CD4-positive, alpha-beta T cell treated with Interleukin-17A for 1 hour (primary cell): Measurements from ENCODE around the gene KLHL29.

Experiments used
- DNase-seq: peaks from one replicate; pipeline ENCODE4 v3.0.0-alpha.2; 2020

KLHL29 gene

GRCh38 chr2:23540804-23541360 lies 155.9 kb downstream of the KLHL29 start:
- no peak for DNase-seq

DNA sequence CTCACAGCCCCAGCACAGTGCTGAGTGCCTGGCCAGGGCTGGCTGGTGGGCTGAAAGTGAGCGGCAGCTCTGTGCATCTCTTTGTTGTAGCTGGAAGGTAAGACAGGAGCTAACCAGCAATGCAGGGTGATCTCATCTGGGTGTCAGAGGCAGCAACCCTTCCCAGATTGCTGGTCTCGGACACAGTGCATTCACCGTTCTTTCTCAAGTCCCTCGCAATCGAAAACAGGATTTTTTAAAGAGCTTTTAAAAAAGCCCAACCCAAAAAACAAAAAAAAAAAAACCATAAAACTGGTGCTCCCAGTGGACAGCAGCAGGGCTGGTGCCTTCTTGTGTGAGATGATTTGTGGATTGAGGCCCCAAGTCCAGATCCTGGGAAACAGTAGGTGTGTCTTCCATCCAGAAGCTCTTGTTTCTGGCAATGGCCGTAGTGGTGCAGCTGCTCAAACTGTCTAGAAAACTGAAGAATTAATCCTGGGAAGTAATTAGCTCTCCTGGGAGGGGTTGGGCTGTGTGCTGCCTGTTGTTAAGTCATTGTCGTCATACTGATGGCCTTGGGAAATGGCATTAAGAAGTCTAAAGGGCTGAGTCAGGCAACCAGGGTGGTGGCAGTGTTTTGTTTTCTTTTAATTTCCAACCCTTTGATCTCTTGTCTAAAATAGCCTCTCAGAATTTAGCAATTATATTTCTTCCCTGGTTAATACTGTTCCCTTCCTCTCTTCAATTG lies 156.7 kb downstream of the KLHL29 start:
- no peak for DNase-seq

DNA sequence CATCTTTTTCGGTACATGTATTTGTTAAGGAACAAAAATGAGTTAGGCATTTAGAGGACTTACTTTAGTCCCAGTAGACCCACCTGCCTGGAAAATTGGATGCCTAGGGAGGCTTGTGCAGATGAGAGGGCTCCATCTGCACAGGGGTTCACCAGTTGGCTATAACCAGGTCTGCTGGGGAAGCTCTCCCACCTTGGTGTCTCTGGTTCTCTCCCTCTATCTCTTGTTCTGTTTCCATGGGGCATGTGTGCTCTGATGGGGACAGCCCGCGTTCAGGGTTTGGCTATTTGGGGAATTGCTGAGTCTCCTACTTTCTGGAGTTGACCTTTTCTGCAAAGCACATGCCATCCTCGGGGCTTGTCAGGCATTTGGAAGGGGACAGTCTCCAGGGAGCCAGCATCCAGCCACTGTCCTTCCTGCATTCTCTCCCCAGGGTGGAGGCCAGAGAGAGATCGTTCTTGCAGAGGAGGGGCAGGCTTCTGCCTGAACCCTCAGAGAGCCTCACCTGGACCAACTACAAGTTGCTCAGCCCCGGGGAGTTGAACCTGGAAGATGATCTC lies 157.3 kb downstream of the KLHL29 start:
- DNase-seq, result no peak

DNA sequence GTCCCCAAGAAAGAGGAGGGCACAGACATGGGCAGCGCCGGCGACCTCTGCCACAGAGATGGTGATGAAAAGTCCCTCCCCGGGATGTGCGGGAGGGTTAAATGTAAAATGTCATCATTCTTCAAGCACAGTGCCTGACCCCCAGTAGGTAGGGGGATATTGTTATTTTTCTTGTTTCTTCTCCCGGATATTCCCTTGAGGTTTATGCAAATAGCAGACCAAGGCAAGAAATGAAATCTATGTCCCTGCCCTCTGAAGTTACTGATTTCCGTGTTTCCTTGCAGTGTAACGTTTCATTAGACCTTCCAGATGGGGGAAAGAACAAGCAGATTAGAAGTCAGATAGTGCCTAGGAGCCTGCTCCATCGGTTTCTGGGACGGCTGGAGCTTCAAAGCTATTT lies 158.3 kb downstream of the KLHL29 start:
- DNase-seq, result no peak

- DNase-seq, result no peak
These were observed 158.7 kb downstream of the KLHL29 start for GRCh38 chr2:23543728-23544127.

DNA sequence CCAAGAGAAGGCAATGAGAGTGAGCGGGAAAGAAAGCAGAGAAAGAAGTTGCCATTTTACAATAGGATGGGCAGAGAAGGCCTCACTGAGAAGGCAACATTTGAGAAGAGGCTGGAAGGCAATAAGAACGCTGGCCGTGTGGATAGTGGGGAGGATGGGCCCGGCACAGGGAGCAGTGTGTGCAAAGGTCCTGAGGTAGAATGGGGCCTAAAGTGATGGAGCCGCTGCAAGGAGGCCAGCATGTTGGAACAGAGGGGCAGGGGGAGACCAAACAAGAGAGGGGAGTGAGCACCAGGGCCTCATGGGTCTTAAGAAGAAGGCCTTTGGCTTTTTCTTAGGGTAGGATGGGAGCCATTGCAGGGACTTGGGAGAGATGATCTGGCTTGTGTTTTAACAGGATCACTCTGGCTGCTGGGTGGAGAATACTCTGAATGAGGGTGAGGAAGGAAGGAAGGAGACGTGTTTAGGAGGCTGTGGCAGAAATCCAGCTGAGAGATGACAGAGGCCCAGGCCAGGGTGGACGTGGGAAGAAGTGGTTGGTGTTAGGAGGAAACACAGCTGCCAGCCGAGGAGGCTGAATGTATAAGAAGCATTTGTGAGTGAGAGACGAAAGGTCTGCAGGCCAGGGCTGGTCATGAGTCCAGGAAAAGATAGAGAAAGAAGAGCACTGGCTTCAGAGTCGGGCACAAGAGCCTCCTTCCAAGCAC lies 159.8 kb downstream of the KLHL29 start:
- no peak for DNase-seq

- DNase-seq, result no peak
These were observed 160.4 kb downstream of the KLHL29 start for GRCh38 chr2:23545396-23545795.

DNA sequence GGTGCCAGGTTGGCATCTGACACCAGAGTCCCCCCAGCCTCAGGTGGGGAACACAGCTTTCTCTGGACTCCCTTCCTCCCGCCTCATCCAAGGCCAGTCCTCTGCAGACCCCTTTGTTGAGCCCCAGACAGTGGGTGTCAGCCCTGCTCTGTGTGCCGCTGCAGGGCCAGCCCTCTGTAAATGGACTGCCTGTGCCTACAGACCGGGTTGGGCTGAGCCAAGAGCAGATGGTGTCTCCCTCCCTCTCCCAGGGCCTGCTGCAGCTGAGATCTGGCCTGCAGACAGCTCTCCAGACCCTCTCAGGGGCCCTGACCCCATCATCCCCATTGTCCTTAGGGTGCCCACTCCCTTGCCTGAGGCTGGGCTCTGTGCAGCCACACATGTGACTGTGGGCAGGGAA lies 160.8 kb downstream of the KLHL29 start:
- DNase-seq, result no peak

DNA sequence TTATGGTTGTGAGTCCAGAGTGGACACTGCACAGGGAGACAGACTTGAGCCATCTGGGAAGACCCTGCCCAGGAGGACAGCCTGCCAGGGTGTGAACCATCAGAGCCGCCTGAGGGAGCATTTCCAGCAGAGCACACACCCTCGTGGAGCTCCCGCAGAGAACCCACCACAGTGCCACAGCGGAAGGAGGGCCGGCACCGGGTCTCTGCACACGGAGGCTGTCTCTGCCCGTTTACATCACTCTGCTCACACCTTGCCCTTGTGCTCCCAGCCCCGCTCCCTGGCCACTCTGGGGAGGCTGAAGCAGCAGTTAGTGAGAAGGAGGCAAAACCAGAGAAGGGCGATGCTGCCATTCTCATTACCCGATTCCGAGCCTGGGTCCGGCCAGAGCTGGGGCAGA lies 161.9 kb downstream of the KLHL29 start:
- no peak for DNase-seq

GRCh38 chr2:23547725-23548124 lies 162.7 kb downstream of the KLHL29 start:
- no peak for DNase-seq

GRCh38 chr2:23548143-23548769 lies 163.3 kb downstream of the KLHL29 start:
- DNase-seq, result no peak

DNA sequence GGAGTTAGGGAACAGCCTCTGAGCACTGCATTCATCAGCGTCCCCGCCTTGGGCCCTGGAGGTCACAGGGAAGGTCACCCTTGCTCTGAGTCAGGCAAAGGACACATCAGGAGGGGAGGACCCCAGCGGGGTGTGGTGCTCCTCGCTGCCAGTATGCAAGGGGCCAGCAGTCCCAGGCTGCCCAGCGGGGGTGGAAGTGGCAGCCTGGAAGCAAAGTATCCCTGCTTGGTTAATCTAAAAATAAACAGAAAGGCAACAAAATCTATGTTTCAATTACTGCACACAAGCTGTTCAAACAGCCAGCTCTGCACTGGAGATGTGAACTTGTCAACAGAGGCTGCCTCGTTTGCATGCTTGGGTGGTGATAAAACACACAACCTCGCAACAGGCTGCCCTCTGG lies 164.1 kb downstream of the KLHL29 start:
- DNase-seq, result no peak

DNA sequence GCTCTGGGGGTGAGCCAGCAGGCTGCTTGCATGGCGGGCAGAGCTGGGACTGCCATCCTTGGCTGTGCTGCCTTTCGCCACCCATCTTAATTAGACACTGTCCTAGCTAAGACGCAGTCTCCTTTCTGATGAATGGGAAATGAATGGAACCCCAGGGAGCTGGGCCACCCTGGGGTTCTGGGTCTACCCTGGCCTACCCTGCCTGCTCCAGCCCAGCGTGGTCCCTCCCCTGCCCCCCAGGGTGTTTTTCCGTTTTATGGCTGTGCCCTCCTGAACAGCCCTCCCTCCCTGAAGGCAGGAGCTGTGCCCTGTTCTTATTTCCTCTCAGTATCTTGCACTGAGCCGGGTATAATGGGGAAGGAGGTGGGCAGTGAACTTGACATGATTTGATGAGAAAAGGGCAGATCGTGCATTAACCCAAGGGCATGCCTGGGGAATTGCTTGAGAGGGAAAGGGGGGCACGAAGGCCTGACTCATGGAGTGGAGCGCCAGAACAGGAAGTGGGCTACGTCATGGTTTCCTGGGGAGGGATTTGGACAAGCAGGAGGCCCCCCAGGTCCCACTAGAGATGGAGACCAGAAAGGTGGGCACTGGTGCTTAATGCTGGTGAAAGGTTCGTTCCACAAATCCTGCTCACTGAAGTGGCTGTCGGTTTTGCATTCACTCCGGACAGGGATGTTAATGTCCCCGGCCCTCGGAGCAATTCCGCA lies 165.0 kb downstream of the KLHL29 start:
- no peak for DNase-seq

GRCh38 chr2:23550553-23550952 lies 165.6 kb downstream of the KLHL29 start:
- DNase-seq, result no peak

- no peak for DNase-seq
These were observed 166.9 kb downstream of the KLHL29 start for GRCh38 chr2:23551875-23552274.

GRCh38 chr2:23553561-23553960 lies 168.6 kb downstream of the KLHL29 start:
- no peak for DNase-seq

- DNase-seq, result no peak
These were observed 169.2 kb downstream of the KLHL29 start for GRCh38 chr2:23554054-23554697.

- no peak for DNase-seq
These were observed 171.0 kb downstream of the KLHL29 start for GRCh38 chr2:23555944-23556343.

GRCh38 chr2:23556929-23557328 lies 171.9 kb downstream of the KLHL29 start:
- no peak for DNase-seq

GRCh38 chr2:23557455-23557854 lies 172.5 kb downstream of the KLHL29 start:
- DNase-seq, result no peak

DNA sequence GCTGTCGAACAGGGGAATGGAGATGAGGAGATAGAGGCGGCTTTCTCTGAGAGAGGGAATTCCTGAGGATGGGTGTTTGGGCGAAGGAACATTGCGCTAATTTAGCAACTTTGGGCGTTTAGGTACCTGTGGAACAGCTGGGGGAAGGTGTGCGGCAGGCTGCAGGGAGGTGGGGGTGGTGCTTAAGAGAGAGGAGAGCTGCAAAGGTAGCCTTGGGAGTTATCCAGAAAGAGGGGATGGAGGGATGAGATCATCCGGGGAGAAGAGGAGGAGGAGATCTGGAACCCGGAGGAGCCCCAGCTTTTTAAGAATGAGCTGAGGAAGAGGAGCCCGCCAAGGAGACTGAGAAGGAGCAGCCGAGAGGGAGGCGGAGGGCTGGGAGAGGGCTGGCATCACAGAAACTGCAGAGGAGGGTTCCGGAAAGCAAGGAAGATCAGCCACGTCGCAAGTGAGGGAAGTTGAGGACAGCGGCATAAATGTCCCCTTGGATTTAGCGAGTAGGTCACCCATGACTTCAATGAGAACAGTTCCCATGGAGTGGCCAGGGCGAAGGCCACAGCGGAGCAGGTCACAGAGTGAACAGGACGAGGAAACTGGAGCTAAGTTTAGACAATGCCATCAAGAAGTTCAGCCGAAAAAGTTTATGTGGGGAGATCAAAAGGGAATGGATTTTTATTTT lies 174.7 kb downstream of the KLHL29 start:
- DNase-seq, result no peak

DNA sequence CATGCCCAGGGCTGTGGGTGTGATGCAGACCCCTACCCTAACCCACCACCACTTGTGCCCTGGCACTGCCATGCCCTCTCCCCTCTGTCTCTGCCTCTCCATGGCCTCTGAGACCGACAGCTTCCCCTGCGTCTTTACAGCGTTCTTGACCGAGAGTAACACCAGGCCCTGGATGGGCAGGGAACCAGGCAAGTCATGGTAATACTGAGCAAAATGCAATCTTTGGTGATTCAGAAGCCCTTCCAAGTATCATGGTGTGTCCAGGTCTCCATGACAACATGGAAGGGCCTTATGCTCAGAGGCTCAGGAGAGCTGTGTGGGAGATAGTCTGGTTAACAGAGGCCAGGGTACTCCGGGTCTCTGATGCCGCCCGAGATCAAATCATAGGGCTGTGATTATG lies 176.1 kb downstream of the KLHL29 start:
- no peak for DNase-seq
